GM21529 (cell line): ENCODE data around the gene DCTPP1.
A peak's percentile ranks its signal among the peaks of the same experiment; 100 is the strongest.

Source experiments
- ATAC-seq: cut with Tn5 transposase; IDR thresholded peaks from one replicate; pipeline ENCODE4 v1.9.1; 2021; ENCODE audit not compliant: unreplicated experiment

Gene DCTPP1

GRCh38 chr16:30382111-30382881, 47.5 kb downstream of the DCTPP1 start, which contains the start of gene SEPTIN1:
Gene SEPTIN1 (minus strand): TSS chr16:30382561. CDS start chr16:30382542, 19 bp downstream.
- peak; percentile 33 for ATAC-seq

GRCh38 chr16:30381291-30382041, 48.4 kb downstream of the DCTPP1 start:
- ATAC-seq, result no peak

- ATAC-seq, result no peak
These were observed 49.0 kb downstream of the DCTPP1 start for GRCh38 chr16:30380803-30381208.

GRCh38 chr16:30380072-30380802, 49.6 kb downstream of the DCTPP1 start:
- no peak for ATAC-seq

- no peak for ATAC-seq
These were observed 50.6 kb downstream of the DCTPP1 start for GRCh38 chr16:30379158-30379783.

- peak; percentile 80 for ATAC-seq
These were observed 51.3 kb downstream of the DCTPP1 start for GRCh38 chr16:30378236-30379157.

- peak; percentile 39 for ATAC-seq
These were observed 52.0 kb downstream of the DCTPP1 start for GRCh38 chr16:30377812-30378235.

GRCh38 chr16:30377050-30377811, 52.6 kb downstream of the DCTPP1 start:
- no peak for ATAC-seq

- ATAC-seq, result no peak
These were observed 53.3 kb downstream of the DCTPP1 start for GRCh38 chr16:30376461-30376902.

GRCh38 chr16:30375864-30376263, 54.0 kb downstream of the DCTPP1 start:
- no peak for ATAC-seq

- ATAC-seq, result no peak
These were observed 55.3 kb downstream of the DCTPP1 start, which contains the start of gene MYL11 for GRCh38 chr16:30374538-30374937. Gene MYL11 (plus strand): TSS chr16:30374802. CDS start chr16:30374858, 56 bp downstream.
